Stimulated activated CD8-positive, alpha-beta memory T cell treated with anti-CD3 and anti-CD28 coated beads, Interleukin-12 subunit alpha, Interleukin-12 subunit beta, amount 100 ng/mL, for 24 hours (primary cell): ENCODE results near the gene TGFBR1.
"Not testable (repeated sequence)": the region's sequence is repeated elsewhere in the genome, so short reads cannot be mapped to it uniquely, and the experiment has no call there.

Source experiments
- DNase-seq: peaks from one replicate; pipeline ENCODE4 v3.0.0-alpha.2; 2020; ENCODE audit errors: extremely low read depth

Gene TGFBR1

DNA sequence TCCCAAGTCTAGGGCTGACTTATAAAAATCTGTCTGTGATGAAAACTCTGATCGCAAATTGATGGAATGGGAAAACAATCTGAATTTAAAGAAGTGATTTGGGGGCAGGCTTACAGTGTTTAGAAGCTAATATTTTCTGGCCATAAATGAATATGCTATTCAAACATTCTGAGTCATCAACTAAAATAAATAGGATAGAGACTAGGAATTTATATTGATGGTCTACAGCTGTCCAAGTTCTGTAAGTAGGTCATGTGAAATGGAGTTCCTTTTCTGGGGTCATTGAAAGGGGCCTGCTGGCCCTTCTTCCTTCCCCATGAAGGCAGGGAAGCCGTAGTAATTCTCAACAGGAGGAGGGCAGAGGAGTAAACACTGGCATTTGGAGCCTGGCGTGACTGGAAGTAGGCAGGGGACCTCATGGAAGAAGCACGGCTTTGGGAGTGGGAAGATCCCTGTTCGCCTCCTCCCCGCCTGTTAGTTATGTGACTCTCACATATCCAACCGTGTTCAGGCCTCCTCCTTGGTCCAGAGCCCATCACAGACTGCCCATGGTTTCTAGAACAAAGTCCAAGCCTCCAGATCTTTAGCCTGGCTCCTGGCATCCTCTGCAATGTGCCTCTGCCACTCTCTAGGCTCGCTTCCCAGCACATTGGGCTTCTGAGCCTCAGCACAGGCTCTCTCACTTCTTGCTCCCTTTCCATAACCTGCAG is 85.1 kb downstream of the TGFBR1 start:
- no peak for DNase-seq

GRCh38 chr9:99190597-99191283 is 85.8 kb downstream of the TGFBR1 start:
- no peak for DNase-seq

DNA sequence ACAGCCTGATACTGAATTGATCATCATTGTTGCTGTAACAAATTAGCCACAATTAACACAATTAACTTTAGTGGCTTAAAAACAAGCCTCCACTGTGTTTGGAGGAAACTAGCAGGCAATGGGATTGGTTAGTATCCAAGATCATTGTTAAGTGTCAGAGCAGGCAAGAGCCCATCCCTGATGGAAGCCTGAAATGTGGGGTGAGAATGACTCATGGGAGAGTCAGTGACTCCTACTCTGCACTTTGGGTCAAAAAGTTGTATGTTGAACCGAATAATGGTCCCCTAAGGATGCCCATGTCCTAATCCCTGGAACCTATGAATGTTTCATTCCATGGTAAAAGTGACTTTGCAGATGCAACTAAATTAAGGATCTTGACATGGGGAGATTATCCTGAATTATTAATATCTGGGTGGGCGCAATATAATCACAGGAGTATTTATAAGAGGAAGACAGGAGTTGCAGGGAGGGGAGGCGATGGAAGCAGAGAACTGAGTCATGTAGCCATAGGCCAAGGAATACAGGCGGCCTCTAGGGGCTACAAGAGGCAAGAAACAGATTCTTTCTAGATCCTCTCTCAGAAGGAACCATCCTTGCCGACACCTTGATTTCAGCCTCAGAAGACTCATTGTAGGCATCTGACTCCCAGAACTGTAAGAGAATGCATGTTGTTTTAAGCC is 88.0 kb downstream of the TGFBR1 start:
- no peak for DNase-seq

DNA sequence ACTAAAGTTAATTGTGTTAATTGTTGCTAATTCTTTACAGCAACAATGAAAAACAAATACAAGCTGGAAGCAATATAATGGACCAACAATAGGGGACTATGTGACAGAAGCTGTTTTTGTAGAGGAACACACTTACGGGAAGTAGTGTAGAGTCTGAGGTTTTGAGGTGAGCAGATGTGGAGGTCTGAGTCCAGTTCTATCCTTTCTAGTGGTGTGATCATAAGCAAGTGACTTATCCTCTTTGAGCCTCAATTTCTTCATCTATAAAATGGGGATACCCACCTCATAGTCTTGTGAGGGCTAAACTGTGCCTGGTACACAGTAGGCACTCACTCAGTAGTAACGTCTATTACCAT is 88.5 kb downstream of the TGFBR1 start:
- DNase-seq = no peak

GRCh38 chr9:99196484-99196883 is 91.6 kb downstream of the TGFBR1 start:
- DNase-seq = not testable (repeated sequence)

DNA sequence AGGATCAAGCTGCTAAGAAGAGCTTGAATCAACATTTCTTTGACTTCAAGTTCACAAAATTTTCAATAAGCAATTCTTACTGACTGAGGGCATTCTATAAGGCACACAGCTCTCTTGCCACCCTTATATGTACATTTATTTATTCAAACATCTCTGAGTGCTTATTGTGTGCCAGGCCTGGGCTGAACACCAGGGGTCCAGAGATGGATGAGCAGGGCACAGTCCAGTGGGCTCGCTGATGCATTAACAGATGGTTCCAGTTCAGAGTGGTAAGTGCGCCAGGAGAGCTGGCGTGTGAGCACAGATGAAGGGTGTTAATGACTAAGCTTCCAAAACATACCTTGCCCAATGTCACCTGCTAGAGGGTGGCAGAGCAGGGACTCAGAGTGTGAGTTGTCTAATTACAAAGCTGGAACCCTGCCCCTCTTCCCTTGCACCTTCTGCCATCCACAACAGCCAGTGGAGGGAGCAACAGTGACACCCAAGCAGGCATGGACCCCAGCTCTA is 92.3 kb downstream of the TGFBR1 start:
- DNase-seq = no peak

- DNase-seq = no peak
Observed at GRCh38 chr9:99197987-99198386, 93.1 kb downstream of the TGFBR1 start.

- no peak for DNase-seq
Observed at GRCh38 chr9:99199938-99200539, 95.1 kb downstream of the TGFBR1 start.

GRCh38 chr9:99201603-99202002 is 96.7 kb downstream of the TGFBR1 start:
- DNase-seq = no peak
